GM19467 (cell line): ENCODE measurements around the gene HMCN1.

Experiments used
- ATAC-seq: cut with Tn5 transposase; IDR thresholded peaks from one replicate; pipeline ENCODE4 v1.9.1; 2021; ENCODE audit warnings: mild to moderate bottlenecking, moderate library complexity; ENCODE audit not compliant: unreplicated experiment

Gene HMCN1

GRCh38 chr1:185957441-185958363, 223.5 kb downstream of the HMCN1 start:
- ATAC-seq: no peak

GRCh38 chr1:185960422-185961321, 226.5 kb downstream of the HMCN1 start:
- no peak for ATAC-seq

- ATAC-seq: no peak
Measured at GRCh38 chr1:185961664-185962063, 227.5 kb downstream of the HMCN1 start.

- ATAC-seq: no peak
Measured at GRCh38 chr1:185964946-185965345, 230.8 kb downstream of the HMCN1 start.

GRCh38 chr1:185965870-185966269, 231.7 kb downstream of the HMCN1 start:
- no peak for ATAC-seq

GRCh38 chr1:185966471-185966870, 232.3 kb downstream of the HMCN1 start:
- ATAC-seq: no peak

- no peak for ATAC-seq
Measured at GRCh38 chr1:185969028-185969427, 234.8 kb downstream of the HMCN1 start.

GRCh38 chr1:185969524-185969991, 235.4 kb downstream of the HMCN1 start:
- ATAC-seq: no peak

GRCh38 chr1:185971688-185972087, 237.5 kb downstream of the HMCN1 start:
- ATAC-seq: no peak

GRCh38 chr1:185972096-185972850, 238.1 kb downstream of the HMCN1 start:
- ATAC-seq: no peak

- ATAC-seq: no peak
Measured at GRCh38 chr1:185973645-185974044, 239.5 kb downstream of the HMCN1 start.

GRCh38 chr1:185974367-185975170, 240.4 kb downstream of the HMCN1 start:
- no peak for ATAC-seq

GRCh38 chr1:185980891-185981290, 246.7 kb downstream of the HMCN1 start:
- no peak for ATAC-seq

GRCh38 chr1:185984113-185984836, 250.1 kb downstream of the HMCN1 start:
- no peak for ATAC-seq

- no peak for ATAC-seq
Measured at GRCh38 chr1:185987611-185988321, 253.6 kb downstream of the HMCN1 start.

GRCh38 chr1:185990565-185990964, 256.4 kb downstream of the HMCN1 start:
- no peak for ATAC-seq

GRCh38 chr1:185991266-185991665, 257.1 kb downstream of the HMCN1 start:
- ATAC-seq: no peak

- no peak for ATAC-seq
Measured at GRCh38 chr1:185996211-185996610, 262.0 kb downstream of the HMCN1 start.

- ATAC-seq: no peak
Measured at GRCh38 chr1:185998391-185998790, 264.2 kb downstream of the HMCN1 start.
